Uterus (tissue), 2 donors: ENCODE results near the gene ACKR2.

Experiments
- CTCF ChIP-seq, 4 experiments: fragments of 200-600 bp in 2 of 4; fragments of 450-650 bp in 2 of 4; sonication (generic) in 2 of 4; IDR thresholded peaks; one replicate each; pipeline ENCODE4 v1.5.1; 2016 to 2019; ENCODE audit warnings: antibody characterized with exemption in 4 of 4, mild to moderate bottlenecking in 2 of 4, moderate library complexity in 1 of 4
- POLR2A ChIP-seq, 2 donors: fragments of 450-650 bp; IDR thresholded peaks; one replicate each; pipeline ENCODE4 v1.6.1; 2016; ENCODE audit warnings: antibody characterized with exemption in 2 of 2, mild to moderate bottlenecking in 1 of 2, moderate library complexity in 1 of 2

- TF ChIP-seq CTCF (IDR thresholded peaks at IDR 0.05): no peak
- no peak for TF ChIP-seq POLR2A (IDR thresholded peaks at IDR 0.05)
These were observed 30.6 kb upstream of the ACKR2 start for GRCh38 chr3:42778644-42779043.
